ENCODE measurements around the gene PPP2R3B.
A peak's percentile ranks its signal among the peaks of the same experiment; 100 is the strongest.
"Not testable (repeated sequence)": the region's sequence is repeated elsewhere in the genome, so short reads cannot be mapped to it uniquely, and the experiment has no call there.

Gene PPP2R3B

GRCh38 chrX:335758-336155, 51.0 kb downstream of the PPP2R3B start:
- Histone ChIP-seq H3K36me3 (ENCODE audit: insufficient read depth, low read length) (peaks cover 5% of the 10 kb centered on the region; the same call in 1 of the 2 replicates), H3K9ac (ENCODE audit: low read depth, low read length) (no peak overlapping the region), H3K9me3 (ENCODE audit: control insufficient read depth, insufficient read depth, low read length) (no peaks in the 10 kb centered on the region), H3K4me1 (ENCODE audit: insufficient read depth, low read length) (no peaks in the 10 kb centered on the region; the same call in 1 of the 2 replicates)

DNA sequence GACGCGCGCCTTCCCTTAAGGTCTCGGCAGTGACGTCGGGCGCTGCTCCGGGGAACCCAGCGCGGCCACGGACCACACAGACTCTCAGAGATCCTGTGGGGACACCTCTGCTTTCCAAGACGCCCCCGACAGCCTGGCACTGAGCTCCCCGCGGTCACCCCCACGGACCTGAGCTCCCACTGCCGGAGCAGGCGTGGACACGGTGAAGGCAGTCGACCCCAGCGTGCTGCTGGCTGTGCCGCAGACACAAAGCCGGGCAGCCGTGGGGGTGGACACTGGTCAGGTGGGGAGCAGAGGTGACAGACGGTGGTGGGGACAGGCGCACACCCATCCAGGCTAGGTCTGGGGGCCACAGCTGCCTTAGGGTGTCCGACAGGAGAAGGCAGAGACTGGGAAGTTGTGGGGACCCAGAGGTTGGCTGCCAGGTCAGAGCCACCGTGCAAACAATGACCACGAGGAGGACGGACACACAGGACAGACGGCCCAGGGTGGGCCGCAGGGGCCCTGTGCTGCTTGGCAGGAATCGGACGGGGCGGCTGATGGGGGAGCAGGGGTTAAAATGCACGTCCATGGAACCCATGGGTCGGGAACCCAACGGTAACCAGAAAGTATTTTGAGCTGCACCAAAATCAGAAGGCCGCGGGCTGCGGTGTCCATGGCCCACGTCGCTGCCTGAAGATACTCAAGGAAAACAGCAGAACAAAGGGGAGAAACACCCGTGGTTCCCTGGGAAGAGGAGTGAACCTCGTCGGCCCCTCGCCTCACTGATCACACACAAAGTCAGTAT, 51.5 kb downstream of the PPP2R3B start:
- Histone ChIP-seq H3K9me3 (ENCODE audit: control insufficient read depth, insufficient read depth, low read length) (no peaks in the 10 kb centered on the region), H3K4me1 (ENCODE audit: insufficient read depth, low read length) (no peaks in the 10 kb centered on the region; the same call in 1 of the 2 replicates), H3K36me3 (ENCODE audit: insufficient read depth, low read length) (peaks cover 5% of the 10 kb centered on the region; the same call in 1 of the 2 replicates), H3K9ac (ENCODE audit: low read depth, low read length) (no peak overlapping the region)

DNA sequence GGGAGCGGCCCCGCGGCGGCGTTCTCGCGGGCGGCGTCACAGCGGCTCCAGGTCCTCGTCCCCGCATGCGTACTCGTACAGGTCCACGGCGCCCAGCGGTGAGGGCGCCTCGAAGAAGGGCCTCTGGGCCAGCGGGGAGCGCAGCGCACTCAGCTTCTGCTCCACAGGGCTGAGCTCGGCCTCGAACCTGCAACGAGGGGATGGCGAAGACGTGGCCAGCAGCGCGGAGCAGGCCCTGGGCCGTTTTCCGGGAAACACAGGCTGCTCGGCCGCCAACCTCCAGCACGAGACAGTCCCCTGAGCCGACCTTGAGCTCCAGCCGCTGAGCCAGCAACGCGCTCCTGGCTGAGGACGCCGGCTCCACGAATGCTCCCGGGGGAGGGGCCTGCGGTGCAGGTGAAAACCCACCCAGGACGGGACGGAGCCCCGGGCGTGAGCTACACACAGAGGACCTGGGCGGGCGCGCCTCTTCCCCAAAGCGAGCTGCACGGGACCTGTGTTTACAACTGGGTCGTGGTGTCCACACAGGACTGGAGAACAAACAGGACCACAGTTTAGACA, 52.3 kb downstream of the PPP2R3B start:
- no peak overlapping the region for H3K9ac ChIP-seq (ENCODE audit: low read depth, low read length)
- peaks cover 5% of the 10 kb centered on the region; the same call in 1 of the 2 replicates for H3K36me3 ChIP-seq (ENCODE audit: insufficient read depth, low read length)
- H3K9me3 ChIP-seq (ENCODE audit: control insufficient read depth, insufficient read depth, low read length): no peaks in the 10 kb centered on the region
- no peaks in the 10 kb centered on the region; the same call in 1 of the 2 replicates for H3K4me1 ChIP-seq (ENCODE audit: insufficient read depth, low read length)

GRCh38 chrX:333611-334311, 52.9 kb downstream of the PPP2R3B start:
- no peaks in the 10 kb centered on the region for H3K9me3 ChIP-seq (ENCODE audit: control insufficient read depth, insufficient read depth, low read length)
- H3K36me3 ChIP-seq (ENCODE audit: insufficient read depth, low read length): peaks cover 2% of the 10 kb centered on the region; the same call in 1 of the 2 replicates

GRCh38 chrX:332916-333610, 53.6 kb downstream of the PPP2R3B start:
- Histone ChIP-seq H3K4me1 (ENCODE audit: insufficient read depth, low read length) (no peaks in the 10 kb centered on the region; the same call in 1 of the 2 replicates), H3K9ac (ENCODE audit: low read depth, low read length) (no peak overlapping the region), H3K9me3 (ENCODE audit: control insufficient read depth, insufficient read depth, low read length) (no peaks in the 10 kb centered on the region), H3K36me3 (ENCODE audit: insufficient read depth, low read length) (no peaks in the 10 kb centered on the region)

More at GRCh38 chrX:333611-334311, 52.9 kb downstream of the PPP2R3B start:
- no peaks in the 10 kb centered on the region; the same call in 1 of the 2 replicates for H3K4me1 ChIP-seq (ENCODE audit: insufficient read depth, low read length)
- no peak overlapping the region for H3K9ac ChIP-seq (ENCODE audit: low read depth, low read length)

DNA sequence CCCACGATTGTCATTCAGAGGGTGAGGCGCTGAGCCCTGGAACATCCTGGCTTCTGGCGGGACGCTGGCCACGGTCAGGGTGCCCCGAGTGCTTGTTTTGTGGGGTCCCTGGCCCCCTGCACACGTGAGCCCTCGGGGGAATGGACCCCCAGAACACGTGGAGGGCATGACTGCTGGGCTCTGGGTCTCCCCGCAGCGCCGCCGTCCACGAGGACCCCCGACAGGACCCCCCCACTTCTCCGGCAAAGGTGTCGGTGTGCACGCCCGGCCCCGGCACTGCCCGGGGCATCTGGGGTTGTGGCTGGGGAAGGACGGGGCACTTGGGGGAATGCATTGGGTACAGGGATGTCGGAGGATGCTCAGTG, 54.2 kb downstream of the PPP2R3B start:
- no peaks in the 10 kb centered on the region for H3K36me3 ChIP-seq (ENCODE audit: insufficient read depth, low read length)
- no peaks in the 10 kb centered on the region; the same call in 1 of the 2 replicates for H3K4me1 ChIP-seq (ENCODE audit: insufficient read depth, low read length)
- H3K9me3 ChIP-seq (ENCODE audit: control insufficient read depth, insufficient read depth, low read length): no peaks in the 10 kb centered on the region
- H3K9ac ChIP-seq (ENCODE audit: low read depth, low read length): no peak overlapping the region

DNA sequence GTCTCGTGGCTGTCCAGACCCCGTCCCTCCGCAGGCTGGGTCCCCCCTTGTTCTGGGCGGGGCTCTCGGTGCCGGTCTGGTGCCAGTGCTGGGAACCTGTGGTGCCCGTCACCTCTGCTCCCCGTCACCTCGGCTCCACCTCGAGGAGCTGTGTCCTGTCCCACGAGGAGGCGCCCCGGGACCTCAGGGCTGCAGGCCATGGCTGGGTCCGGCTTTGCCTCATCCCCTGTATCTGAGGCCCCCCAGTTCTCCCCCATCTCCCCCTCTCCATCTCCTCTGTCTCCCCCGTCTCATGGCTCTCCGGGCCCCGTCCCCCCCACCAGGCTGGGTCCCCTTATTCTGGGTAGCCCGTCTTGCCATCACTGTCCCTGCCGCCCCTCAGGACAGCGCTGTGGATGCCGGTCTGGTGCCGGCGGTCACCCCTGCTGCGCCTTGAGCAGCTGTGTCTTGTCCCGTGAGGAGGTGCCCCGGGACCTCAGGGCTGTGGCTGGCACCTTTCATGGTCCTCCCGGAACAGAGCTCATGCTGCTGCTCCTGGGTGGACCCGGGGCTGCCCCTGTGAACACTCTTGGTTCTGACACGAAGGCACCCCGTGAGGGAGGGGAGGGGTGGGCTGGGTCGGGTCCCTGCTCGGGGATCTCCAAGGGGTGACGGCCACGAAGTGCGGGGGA, 54.7 kb downstream of the PPP2R3B start:
- Histone ChIP-seq H3K9me3 (ENCODE audit: control insufficient read depth, insufficient read depth, low read length) (no peaks in the 10 kb centered on the region), H3K36me3 (ENCODE audit: insufficient read depth, low read length) (no peaks in the 10 kb centered on the region), H3K4me1 (ENCODE audit: insufficient read depth, low read length) (no peaks in the 10 kb centered on the region; the same call in 1 of the 2 replicates), H3K9ac (ENCODE audit: low read depth, low read length) (peak overlapping the region; percentile 38; the same call in 1 of the 2 replicates)

DNA sequence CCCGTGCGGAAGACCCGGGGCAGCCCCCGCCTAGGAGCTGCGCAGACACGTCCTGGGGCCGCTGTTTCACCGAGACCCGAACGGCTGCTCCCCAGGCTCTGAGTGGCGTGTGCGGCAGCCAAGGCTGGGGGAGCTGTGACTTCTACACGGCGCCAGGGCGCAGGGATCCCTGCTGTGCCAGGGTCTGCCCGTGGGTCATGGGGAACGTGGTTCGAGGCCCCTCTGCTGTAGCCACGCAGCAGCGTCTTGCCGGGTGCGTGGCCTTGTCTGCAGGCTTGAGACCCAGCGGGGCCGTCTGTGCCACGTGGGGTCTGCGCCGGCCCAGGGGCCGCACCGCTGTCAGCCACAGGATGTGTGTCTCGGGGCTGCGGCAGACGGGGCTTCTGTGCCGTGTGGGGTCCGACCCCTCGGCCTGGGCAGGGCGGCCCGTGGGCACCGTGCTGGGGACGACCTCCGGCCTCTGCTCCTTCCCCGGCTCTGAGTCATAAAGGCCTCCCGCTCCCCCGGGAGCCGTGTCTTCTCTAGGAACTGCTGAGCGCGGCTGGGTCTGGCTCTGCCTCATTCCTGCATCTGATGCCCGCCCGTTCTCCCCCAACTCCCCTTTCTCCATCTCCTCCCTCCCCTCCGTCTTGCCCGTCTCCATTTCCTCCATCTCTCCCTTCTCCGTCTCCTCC, 55.4 kb downstream of the PPP2R3B start:
- Histone ChIP-seq H3K9ac (ENCODE audit: low read depth, low read length) (peak overlapping the region; percentile 38), H3K4me1 (ENCODE audit: insufficient read depth, low read length) (no peaks in the 10 kb centered on the region; the same call in 1 of the 2 replicates), H3K9me3 (ENCODE audit: control insufficient read depth, insufficient read depth, low read length) (no peaks in the 10 kb centered on the region), H3K36me3 (ENCODE audit: insufficient read depth, low read length) (no peaks in the 10 kb centered on the region)

GRCh38 chrX:330726-331150, 56.0 kb downstream of the PPP2R3B start:
- no peaks in the 10 kb centered on the region; the same call in 1 of the 2 replicates for H3K4me1 ChIP-seq (ENCODE audit: insufficient read depth, low read length)
- no peaks in the 10 kb centered on the region for H3K36me3 ChIP-seq (ENCODE audit: insufficient read depth, low read length)
- no peaks in the 10 kb centered on the region for H3K9me3 ChIP-seq (ENCODE audit: control insufficient read depth, insufficient read depth, low read length)
- H3K9ac ChIP-seq (ENCODE audit: low read depth, low read length): peak overlapping the region; percentile 38

- not testable (repeated sequence) for H3K36me3 ChIP-seq (ENCODE audit: insufficient read depth, low read length); H3K9ac ChIP-seq (ENCODE audit: low read depth, low read length); H3K9me3 ChIP-seq (ENCODE audit: control insufficient read depth, insufficient read depth, low read length); H3K4me1 ChIP-seq (ENCODE audit: insufficient read depth, low read length)
These were observed 56.5 kb downstream of the PPP2R3B start for GRCh38 chrX:330141-330725.

DNA sequence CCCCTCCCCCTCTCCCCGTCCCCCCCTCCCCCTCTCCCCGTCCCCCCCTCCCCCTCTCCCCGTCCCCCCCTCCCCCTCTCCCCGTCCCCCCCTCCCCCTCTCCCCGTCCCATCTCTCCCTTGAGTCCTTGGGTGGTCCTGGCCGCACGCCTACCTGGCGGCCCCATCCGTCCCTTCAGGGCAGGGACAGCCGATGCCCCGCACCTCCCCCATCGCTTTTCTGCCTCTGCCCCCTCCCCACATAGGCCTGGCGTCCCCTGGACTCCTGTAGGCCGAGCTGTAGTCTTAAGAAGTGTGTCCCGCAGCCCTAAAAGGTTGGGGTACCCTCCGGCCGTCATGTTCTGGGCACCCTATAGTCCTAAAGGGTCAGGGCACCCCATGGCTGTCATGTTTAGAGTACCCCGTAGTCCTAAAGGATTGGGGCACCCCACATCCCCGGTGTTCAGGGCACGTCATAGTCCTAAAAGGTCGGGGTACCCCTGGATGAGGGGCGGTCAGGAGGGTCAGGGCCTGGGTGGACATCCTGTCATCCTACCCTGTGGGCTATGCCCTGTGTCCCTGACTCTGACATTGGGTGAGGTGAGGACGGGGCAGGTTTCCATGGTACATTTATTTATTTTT, 57.3 kb downstream of the PPP2R3B start:
- no peaks in the 10 kb centered on the region; the same call in 1 of the 2 replicates for H3K4me1 ChIP-seq (ENCODE audit: insufficient read depth, low read length)
- no peaks in the 10 kb centered on the region for H3K9me3 ChIP-seq (ENCODE audit: control insufficient read depth, insufficient read depth, low read length)
- H3K9ac ChIP-seq (ENCODE audit: low read depth, low read length): no peak overlapping the region
- H3K36me3 ChIP-seq (ENCODE audit: insufficient read depth, low read length): no peaks in the 10 kb centered on the region

- Histone ChIP-seq H3K4me1 (ENCODE audit: insufficient read depth, low read length) (no peaks in the 10 kb centered on the region; the same call in 1 of the 2 replicates), H3K9me3 (ENCODE audit: control insufficient read depth, insufficient read depth, low read length) (no peaks in the 10 kb centered on the region), H3K9ac (ENCODE audit: low read depth, low read length) (no peak overlapping the region), H3K36me3 (ENCODE audit: insufficient read depth, low read length) (no peaks in the 10 kb centered on the region)
These were observed 59.0 kb downstream of the PPP2R3B start for GRCh38 chrX:327660-328126.
